ENCODE data around the gene COL4A2.

The COL4A2 gene

DNA sequence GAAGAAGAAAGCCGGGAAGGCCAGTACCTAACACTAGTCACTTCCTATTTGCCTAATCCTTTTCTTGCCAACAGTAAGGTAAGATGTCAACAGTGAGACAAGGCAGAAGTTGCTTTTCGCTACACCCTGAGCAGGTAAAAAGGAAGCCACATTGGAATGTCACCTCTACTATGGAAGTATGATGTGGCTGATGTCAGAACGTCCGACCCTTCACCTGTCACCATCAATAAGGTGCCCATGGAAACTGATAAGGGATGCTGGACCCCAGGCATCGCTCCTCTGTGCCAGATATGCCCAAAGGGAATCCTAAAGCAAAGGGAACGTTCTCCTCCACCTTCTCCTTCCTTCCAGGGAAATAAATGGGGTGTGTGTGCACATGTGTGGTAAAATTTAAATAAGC is 34.4 kb upstream of the COL4A2 start:
- DNase-seq = no peak

DNA sequence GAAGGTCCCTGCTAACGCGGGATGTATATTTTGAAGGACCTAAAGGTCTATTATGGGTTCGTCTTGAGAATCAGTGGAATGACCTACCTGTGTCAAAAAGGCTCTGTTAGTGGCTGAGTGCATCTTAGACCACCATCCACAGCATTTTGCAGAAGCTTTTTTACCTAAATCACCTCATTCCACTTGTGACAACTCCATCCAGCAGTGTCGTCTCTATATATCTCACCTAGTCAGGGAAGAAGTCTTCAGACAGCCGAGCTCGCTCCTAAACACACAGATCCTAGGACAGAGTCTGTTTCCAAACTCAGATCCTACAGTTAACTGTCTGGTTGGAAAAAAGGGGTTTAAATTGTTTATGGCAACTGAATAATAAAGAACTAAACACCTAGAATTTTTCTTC is 33.8 kb upstream of the COL4A2 start:
- no peak for DNase-seq

DNA sequence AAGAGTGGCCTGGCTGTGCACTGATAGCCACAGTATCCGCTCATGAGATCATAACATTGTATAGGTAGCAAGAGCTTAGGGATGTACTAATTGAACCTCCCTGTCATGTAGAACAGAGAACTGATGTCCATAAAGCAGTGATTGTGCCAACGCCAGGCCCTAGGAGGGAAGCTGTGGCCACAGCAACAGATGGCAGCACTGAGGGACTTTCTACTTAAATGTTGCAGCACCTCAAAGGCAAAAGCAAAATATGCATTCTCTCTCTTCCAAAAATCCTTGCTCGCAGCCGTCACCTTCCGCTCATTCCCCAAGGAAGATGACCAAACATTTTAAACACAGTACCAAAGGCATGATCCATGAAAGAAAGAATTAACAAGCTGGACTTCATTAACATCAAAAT is 32.4 kb upstream of the COL4A2 start:
- no peak for DNase-seq

DNA sequence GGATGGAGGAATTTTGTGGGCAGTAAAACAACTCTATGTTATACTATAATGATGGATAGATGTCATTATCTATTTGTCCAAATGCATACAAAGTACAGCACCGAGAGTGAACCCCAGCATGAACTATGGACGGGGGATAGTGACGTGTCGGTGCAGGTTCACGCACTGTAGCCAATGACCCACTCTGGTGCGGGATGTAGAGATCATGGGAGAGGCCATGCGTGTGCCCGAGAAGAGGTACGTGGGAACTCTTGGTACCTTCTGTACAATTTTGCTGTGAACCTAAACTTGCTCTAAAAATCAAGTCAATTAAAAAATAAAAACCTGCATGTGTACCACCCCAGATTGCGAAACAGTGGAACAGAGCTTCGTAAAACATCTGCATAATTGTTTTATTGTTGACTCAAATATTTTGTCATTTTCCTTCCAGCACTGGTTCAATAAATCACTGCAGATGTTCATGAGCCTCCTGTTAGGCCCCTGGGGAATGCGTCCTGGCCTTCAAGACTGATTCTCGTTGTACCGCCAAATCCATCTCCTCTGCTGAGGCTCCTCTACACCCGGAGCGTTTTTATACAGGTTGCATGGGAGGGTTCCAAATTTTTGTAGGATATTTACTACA is 31.0 kb upstream of the COL4A2 start:
- no peak for DNase-seq

DNA sequence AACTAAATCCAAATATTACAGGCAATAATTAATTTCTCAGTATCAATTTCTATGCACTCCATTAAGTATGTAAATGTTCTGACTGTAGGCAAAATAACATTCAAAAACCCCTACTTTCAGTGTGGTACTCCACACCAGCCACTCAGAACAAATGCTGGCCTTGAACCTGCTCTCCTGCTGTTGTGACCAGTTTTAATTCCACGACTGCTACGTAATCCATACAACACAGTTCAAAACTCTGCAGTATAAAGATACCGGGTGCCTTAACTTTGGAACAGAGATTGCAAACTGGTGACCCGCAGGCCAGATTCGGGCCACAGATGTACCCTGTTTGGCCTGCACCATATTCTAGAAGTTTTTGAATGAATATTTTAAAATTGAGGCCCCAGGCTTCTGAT is 30.5 kb upstream of the COL4A2 start:
- DNase-seq = no peak

DNA sequence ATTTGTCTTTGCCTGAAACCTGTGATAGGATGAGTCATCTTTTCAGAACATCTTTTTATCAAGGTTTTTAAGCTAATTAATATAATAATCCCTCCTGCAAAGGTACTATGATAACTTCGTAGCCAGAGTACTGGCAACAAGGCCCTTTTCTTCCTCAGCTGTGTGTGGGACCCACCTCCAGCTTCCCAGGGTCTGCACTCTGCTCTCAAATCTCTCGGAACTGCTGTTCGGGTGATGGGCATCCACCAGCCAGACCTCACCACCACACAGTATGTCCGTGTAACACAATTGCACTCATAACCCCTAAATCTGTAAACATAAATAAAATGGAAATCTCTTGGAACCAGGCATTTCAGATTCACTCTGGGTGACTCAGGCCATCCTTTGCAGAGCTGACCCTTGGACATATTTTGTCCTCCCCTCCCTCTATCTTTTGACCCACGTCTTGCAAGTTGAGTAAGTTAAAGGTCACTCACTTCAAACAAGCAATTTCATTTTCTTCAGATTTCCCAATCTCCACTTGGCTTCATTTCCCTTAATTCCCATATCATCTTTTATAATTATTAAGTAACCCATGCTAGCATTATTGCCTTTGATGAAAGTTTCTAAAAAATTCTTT is 29.6 kb upstream of the COL4A2 start:
- no peak for DNase-seq

DNA sequence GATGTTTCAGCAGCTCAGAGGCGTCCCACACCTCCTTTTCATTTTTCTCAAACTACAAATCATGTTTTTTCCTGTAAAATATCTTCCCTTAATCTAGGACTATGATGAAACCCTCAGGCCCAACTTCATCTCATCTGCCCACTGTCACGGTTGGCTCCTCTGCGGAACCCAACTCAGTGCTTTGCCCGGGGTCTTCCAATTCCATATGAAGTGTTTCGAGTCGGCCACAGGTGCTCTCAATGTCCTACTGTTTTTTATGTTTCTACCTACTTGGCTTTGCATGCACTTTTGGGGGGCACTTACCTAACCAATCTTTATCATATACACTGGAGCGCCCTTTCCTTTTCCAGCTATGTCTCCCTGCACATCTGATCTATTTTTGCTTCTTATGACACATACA is 28.2 kb upstream of the COL4A2 start:
- no peak for DNase-seq

DNA sequence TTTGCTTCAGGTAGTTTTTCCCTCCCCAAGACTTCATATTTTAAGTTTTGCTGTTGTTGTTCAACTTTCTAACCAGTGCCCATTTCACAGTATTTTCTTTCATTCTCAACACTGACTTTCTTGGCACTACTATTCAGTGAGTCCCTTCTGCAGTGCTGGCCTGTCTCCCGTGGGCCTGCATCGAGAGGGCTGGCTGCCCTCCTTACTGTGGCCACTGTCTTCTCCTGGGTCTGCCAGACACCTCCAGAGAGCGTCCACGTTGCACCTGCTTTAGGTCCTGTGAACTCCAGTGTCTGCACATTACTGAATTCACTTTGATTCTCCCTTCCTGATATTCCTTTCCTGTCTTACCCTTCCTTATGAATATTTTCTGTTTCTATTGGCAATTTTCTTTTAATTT is 27.4 kb upstream of the COL4A2 start:
- no peak for DNase-seq

DNA sequence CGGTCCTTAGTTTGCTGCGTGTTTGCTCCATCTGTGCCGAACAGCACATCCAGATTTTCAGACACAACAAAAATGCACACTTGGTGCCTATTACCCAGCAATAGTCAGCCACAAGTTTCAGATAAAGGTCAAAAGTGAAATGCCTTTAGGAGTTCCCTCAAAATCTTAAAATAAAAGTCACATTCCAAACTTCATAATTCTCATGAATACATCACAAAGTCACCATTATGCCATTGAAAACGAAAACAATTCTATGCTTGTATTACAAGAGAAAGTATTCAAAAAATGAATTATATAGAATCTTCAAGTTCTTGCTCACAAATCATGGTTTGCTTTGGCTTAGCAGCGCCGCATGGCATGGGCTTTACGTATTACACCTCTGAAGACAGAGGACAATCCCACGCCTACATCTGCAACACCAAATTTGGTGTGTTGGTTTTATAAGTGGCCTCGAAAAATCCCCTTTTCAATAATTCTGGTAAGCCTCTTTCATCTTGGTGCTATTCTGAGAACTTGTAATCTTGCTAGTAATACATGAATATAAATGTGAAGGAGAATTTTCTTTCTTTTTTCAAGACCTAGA is 26.8 kb upstream of the COL4A2 start:
- no peak for DNase-seq

DNA sequence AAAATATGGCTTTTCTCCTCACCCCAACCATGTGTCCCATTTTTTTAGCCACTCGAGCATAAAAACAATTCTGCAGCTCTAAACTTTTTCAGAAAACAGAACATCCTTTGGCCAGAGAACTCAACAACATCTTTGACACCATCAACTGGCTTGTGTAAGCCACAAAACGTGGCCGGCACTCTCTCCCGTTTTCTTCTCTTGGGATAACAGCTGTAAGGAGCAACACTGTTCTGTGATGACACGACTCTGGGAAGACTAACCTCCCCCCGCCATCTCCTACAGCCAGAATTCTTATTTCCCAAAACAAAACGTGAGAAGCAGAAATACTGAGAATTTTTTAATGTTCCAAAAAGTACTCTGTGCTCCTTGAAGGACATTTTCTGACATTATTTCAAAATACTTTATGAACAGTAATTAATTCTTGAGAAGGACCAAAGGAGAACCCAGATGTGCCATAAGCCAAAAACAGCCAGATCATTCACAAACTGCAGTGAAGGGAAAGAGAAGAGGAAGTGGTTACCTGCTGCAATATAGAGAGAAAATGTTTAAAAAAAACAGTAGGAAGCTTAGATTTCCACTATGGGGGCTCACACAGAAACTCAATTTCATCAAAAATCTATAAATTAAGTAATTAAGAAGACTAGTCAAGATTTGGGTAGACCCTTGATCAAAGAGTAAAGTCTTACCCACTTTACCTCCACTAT is 25.9 kb upstream of the COL4A2 start:
- DNase-seq = no peak

DNA sequence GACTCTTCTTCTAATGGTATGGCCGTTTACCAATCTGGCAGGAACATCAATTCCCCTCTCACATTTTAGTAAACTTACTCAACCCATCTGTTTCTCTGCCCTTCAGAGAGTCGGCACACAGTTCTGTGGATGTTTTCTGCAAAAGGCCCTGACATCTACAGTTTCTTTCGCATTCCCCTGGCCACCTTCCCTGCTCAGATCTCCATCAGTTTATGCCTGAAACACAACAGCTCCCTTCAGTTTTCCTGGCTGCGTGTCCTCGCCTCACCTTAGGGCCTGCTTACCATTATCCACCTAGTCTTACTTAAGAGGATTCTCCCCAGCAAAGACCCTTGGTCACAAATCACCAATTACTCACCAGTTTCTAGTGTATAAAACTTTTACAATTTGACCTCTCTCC is 25.3 kb upstream of the COL4A2 start:
- DNase-seq = no peak

DNA sequence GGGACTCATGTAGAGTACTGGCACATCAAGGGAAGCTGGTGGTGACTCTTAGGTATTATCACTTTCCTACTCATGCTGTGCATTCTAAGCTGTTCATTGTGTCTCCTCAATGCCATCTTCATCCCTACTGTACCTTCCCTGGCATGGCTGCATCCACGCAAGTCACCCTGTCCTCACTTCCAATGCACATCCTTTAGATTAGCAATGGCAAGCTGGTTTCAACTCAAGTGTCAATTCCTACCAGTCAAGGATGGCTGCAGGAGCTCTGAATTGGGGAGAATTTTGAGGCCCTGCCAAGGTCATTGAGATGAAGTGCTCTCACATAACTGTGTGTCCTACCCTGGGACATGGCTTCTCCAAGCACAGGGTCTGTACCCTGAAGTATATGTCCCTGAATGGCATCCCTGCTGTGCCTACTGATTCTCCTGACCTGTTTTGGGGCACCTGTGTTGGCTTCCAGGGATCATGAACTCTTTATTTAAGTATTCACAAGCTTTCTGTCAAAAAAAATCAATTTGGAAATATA is 24.7 kb upstream of the COL4A2 start:
- DNase-seq = no peak

DNA sequence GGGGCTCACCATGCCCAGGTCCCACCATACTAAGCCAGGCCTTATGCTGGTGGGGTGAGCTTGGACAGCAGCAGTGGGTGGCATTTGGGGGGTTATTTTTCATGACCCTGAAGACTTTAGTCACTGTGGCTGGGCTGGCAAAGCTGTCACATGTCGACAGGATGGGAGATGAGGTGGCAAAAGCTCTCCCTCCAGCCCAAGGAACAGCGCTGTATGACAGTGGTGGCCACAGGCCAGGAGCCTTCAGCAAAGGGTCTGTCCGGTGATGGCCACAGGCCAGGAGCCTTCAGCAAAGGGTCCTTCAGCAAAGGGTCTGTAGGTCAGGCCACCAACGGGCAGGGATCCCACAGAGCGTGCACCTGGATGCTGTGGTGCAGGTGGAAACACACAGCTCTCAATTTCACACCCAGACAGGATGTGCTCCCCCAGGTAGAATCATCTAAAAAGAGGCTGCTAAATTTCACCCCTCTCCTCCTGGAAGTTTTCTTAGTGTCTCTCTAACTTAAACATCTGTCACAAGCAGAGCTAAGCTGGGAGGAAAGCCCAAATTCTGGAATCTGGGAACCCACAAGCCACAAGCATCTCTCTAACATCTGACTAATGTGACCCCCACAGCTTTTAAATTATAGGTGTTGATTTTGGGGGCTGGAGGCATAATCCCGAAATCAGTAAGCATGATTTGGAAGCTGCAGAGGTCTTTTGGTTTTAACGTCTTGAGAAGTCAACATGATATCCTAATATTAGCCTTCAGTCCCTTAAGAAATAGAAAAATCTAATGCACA is 23.2 kb upstream of the COL4A2 start:
- DNase-seq = no peak

DNA sequence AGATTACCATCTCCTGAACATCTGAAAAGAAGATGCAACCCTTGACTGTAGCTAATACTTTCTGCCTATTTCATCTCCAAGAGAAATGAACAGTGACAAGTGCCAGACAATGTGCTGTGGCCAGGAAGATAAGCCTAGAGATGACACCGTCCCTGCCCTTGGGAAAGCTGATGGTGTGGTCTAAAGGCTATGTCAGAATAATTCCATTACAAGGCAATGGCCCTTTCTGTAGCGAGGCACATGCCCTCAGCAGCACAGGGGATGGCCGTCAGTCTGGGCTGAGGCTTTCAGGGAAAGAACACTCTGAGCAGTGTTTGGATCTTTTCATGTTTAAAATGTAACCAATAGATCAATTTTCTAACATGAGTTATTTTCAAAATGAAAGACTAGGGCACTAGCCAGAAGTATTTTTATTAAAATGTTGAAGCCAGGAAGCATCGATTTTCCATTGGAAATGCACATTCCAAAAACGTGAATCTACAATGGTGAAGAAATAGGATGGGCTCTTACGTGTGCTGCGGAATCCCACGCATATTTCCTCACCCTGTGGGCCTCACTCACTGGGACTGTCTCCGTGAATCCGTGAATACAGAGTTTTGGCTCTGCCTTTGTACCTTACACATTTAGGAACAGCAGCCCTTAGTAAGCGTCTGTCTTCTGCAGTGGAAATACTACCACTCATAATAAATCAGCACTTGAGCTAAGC is 22.2 kb upstream of the COL4A2 start:
- no peak for DNase-seq

DNA sequence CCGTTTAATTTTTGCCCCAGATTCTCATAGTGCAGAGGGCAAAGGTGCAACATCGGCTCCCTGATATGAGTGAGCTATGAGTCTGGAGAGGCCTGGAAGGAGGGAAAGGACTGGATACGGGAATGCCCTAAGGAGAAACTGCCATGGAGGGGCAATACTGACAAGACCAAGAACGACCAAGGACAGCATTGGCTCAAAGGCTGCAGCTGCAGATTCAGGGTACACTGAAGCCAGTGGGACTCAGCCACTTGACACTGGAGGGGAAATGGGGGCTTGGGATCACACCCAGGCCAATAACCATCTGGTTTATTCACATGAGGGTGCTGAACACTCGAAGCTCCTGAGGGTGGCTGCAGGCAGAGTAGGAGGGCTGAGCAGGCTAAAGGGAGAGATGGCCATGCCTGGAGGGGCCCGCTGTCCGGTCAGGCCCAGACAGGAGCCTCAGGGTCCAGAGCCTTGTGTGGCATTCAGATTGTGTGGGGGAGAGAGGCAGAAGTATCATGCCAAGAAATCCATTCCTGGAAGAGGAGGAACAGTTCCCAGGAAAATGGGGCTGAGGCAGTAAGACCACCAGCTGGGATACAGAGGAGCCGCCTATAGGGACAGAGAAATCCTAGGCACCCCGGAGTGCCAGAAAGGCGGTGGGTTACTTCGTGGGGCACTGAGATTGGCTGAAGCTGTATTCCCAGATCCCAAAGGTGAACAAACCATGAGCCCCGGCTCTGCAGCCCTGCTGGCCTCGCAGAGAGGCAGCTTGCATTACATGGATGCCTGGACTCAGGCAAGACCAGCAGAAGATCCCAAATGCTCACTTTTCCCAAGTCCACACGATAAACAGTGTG is 20.9 kb upstream of the COL4A2 start:
- DNase-seq = no peak

DNA sequence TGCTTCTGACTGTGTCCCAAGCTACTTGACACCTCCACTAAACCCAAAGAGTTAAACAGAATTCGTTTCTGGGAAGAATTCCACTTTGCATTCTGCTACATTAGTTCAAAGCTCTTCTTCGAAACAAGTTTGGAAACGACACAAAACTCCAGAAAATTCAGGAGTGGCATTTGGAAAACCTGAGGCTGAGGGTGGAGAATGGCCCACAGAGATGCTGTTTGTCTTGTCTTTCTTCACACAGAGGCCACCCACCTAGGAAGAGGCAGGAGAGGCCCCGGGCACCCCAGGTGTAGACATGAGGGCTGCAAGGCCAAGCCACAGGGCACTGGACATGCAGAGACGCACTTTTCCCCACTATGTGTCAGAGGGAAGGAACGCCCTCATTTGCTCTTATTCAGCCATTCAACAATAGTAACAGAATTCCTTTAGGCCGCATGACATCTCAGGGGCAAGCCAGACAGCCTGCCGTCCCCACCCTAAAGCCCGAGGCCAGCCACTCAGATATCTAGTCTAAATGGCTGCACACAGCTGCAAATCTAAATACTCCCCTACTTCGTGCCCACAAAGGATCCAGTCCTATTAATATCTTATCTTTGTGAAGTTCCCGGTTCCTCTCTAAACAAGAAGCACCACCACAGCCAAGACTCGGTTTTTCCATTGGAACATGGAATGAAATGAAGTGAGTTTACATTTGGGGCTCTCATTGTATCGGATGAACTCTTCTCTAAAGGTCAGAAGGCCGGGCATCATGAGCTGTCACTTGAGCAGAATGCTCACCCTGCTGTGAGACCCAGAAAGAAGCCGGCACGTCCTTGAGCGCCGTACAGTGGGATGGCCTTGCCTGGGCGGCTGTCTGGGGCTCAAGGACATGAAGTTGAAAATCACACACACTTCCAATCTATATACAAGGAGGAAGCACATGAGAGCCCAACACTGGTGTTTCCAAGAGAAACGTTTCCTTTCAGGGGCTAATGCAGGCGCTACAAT is 20.0 kb upstream of the COL4A2 start:
- no peak for DNase-seq

DNA sequence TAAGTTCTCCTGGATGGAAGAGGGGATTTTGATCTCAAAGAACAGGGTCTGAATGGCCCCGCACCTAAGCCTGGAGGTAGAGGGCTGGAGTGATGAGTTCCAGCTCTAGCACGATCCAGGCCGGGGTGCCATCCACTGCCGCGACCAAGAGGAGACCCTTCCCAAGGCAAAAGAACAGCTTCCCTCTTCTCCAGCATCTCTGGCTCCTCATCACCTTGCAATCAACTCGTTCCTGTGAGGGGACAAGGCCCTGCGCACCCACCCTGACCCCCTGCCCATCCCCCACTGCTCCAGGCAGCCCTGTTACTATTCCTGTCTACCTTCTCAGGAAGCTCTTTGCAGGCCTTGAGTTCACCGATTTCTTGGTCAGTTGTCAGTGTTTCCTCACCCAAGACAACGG is 17.9 kb upstream of the COL4A2 start:
- DNase-seq = no peak

DNA sequence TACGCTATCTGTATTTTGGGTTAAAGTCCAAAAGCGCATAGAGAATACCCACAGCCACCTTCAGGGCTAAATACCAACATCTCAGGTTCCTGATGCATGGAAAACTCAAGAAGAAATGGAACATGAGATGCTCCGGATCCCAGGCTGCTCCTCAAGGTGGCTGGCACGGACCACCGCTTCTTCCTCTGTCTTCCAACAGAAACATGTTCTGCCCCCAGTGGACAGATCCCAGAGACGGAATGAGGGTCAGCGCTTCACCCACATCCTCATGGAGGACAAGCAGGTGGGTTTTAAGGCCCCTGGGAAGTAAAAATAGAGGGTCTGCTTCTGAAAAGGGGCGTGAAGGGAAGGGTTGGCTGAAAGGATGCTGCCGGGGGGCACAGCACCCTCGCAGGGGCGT is 17.4 kb upstream of the COL4A2 start:
- DNase-seq = no peak

DNA sequence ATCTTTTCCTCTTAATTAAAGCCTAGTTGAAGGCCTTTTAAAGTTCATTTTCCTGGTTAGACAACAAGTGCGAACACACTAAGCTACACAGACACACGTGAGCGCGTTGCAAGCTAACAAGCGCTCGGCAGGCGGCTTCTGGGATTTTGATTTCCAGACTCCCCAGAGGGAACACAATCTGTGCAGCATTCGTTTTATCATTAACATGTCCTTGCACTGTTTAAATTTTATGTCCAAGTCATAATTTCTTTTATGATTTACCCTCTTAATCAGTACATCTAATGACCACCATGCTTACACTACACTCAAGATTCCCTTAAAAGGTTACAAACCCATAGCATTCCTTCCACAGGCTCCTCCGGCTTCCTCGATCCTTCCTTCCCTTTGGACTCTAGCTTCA is 16.9 kb upstream of the COL4A2 start:
- DNase-seq = no peak

DNA sequence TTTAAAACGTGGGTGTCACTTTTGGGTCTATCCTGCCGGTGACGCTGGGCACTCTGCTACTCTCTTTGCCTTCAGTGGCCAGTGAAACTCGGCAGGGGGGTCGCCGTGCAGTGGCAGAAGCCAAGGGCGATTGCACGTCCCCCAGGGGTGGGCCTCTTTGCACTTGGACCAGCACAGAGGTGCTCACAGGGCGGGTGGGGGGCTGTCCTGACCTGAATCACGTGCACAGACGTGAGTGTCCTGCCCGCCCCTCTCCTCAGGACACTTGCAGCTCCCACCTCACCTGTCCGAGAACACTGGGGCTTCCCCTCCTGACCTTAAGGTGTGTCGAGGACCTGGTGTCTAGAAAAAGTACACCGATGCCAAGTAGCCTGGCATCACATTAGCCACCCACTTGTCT is 16.3 kb upstream of the COL4A2 start:
- DNase-seq = no peak
